ENCODE measurements around the gene LSM11.

LSM11 gene

GRCh38 chr5:157756122-157756521, 12.6 kb downstream of the LSM11 start:
- Histone ChIP-seq H3K4me1 (ENCODE audit: control insufficient read depth, low read depth, low read length) (no peaks in the 10 kb centered on the region), H3K9ac (ENCODE audit: low read length) (no peak overlapping the region), H3K27ac (ENCODE audit: low read length) (no peak overlapping the region), H3K4me3 (ENCODE audit: low read length) (no peak overlapping the region), H3K9me3 (ENCODE audit: control insufficient read depth, low read depth, low read length) (no peaks in the 10 kb centered on the region), H3K27me3 (ENCODE audit: control insufficient read depth, insufficient read depth, low read length) (no peaks in the 10 kb centered on the region), H3K36me3 (ENCODE audit: control insufficient read depth, low read depth, low read length) (peaks cover 5% of the 10 kb centered on the region)

- no peak overlapping the region for H3K27ac ChIP-seq (ENCODE audit: low read length)
- H3K36me3 ChIP-seq (ENCODE audit: control insufficient read depth, low read depth, low read length), result peaks cover 5% of the 10 kb centered on the region
- H3K4me1 ChIP-seq (ENCODE audit: control insufficient read depth, low read depth, low read length), result no peaks in the 10 kb centered on the region
- no peak overlapping the region for H3K9ac ChIP-seq (ENCODE audit: low read length)
- H3K27me3 ChIP-seq (ENCODE audit: control insufficient read depth, insufficient read depth, low read length), result no peaks in the 10 kb centered on the region
- no peak overlapping the region for H3K4me3 ChIP-seq (ENCODE audit: low read length)
- no peaks in the 10 kb centered on the region for H3K9me3 ChIP-seq (ENCODE audit: control insufficient read depth, low read depth, low read length)
Observed at GRCh38 chr5:157758706-157759105, 15.2 kb downstream of the LSM11 start.

- no peaks in the 10 kb centered on the region for H3K27me3 ChIP-seq (ENCODE audit: control insufficient read depth, insufficient read depth, low read length)
- H3K9me3 ChIP-seq (ENCODE audit: control insufficient read depth, low read depth, low read length), result no peaks in the 10 kb centered on the region
- no peaks in the 10 kb centered on the region for H3K4me1 ChIP-seq (ENCODE audit: control insufficient read depth, low read depth, low read length)
- no peak overlapping the region for H3K4me3 ChIP-seq (ENCODE audit: low read length)
- H3K27ac ChIP-seq (ENCODE audit: low read length), result no peak overlapping the region
- no peak overlapping the region for H3K9ac ChIP-seq (ENCODE audit: low read length)
- H3K36me3 ChIP-seq (ENCODE audit: control insufficient read depth, low read depth, low read length), result no peaks in the 10 kb centered on the region
Observed at GRCh38 chr5:157761690-157762621, 18.4 kb downstream of the LSM11 start.

- H3K4me1 ChIP-seq (ENCODE audit: control insufficient read depth, low read depth, low read length), result no peaks in the 10 kb centered on the region
- H3K4me3 ChIP-seq (ENCODE audit: low read length), result no peak overlapping the region
- no peaks in the 10 kb centered on the region for H3K36me3 ChIP-seq (ENCODE audit: control insufficient read depth, low read depth, low read length)
Observed at GRCh38 chr5:157764531-157764930, 21.0 kb downstream of the LSM11 start.

GRCh38 chr5:157766442-157766841, 22.9 kb downstream of the LSM11 start:
- H3K27me3 ChIP-seq (ENCODE audit: control insufficient read depth, insufficient read depth, low read length), result no peaks in the 10 kb centered on the region
- no peak overlapping the region for H3K4me3 ChIP-seq (ENCODE audit: low read length)
- H3K4me1 ChIP-seq (ENCODE audit: control insufficient read depth, low read depth, low read length), result no peaks in the 10 kb centered on the region
- no peak overlapping the region for H3K27ac ChIP-seq (ENCODE audit: low read length)
- no peaks in the 10 kb centered on the region for H3K9me3 ChIP-seq (ENCODE audit: control insufficient read depth, low read depth, low read length)
- no peaks in the 10 kb centered on the region for H3K36me3 ChIP-seq (ENCODE audit: control insufficient read depth, low read depth, low read length)
- H3K9ac ChIP-seq (ENCODE audit: low read length), result no peak overlapping the region

More at GRCh38 chr5:157764531-157764930, 21.0 kb downstream of the LSM11 start:
- H3K27me3 ChIP-seq (ENCODE audit: control insufficient read depth, insufficient read depth, low read length), result no peaks in the 10 kb centered on the region
- no peak overlapping the region for H3K9ac ChIP-seq (ENCODE audit: low read length)
- H3K27ac ChIP-seq (ENCODE audit: low read length), result no peak overlapping the region
- H3K9me3 ChIP-seq (ENCODE audit: control insufficient read depth, low read depth, low read length), result no peaks in the 10 kb centered on the region

- Histone ChIP-seq H3K27me3 (ENCODE audit: control insufficient read depth, insufficient read depth, low read length) (no peaks in the 10 kb centered on the region), H3K9me3 (ENCODE audit: control insufficient read depth, low read depth, low read length) (no peaks in the 10 kb centered on the region), H3K36me3 (ENCODE audit: control insufficient read depth, low read depth, low read length) (no peaks in the 10 kb centered on the region), H3K27ac (ENCODE audit: low read length) (no peak overlapping the region), H3K9ac (ENCODE audit: low read length) (no peak overlapping the region), H3K4me1 (ENCODE audit: control insufficient read depth, low read depth, low read length) (no peaks in the 10 kb centered on the region), H3K4me3 (ENCODE audit: low read length) (no peak overlapping the region)
Observed at GRCh38 chr5:157766902-157767301, 23.4 kb downstream of the LSM11 start.

GRCh38 chr5:157767689-157768088, 24.2 kb downstream of the LSM11 start:
- H3K27ac ChIP-seq (ENCODE audit: low read length), result no peak overlapping the region
- H3K27me3 ChIP-seq (ENCODE audit: control insufficient read depth, insufficient read depth, low read length), result no peaks in the 10 kb centered on the region
- no peak overlapping the region for H3K9ac ChIP-seq (ENCODE audit: low read length)
- no peaks in the 10 kb centered on the region for H3K4me1 ChIP-seq (ENCODE audit: control insufficient read depth, low read depth, low read length)
- no peaks in the 10 kb centered on the region for H3K36me3 ChIP-seq (ENCODE audit: control insufficient read depth, low read depth, low read length)
- H3K4me3 ChIP-seq (ENCODE audit: low read length), result no peak overlapping the region
- no peaks in the 10 kb centered on the region for H3K9me3 ChIP-seq (ENCODE audit: control insufficient read depth, low read depth, low read length)

GRCh38 chr5:157770665-157771064, 27.2 kb downstream of the LSM11 start:
- no peak overlapping the region for H3K4me3 ChIP-seq (ENCODE audit: low read length)
- H3K36me3 ChIP-seq (ENCODE audit: control insufficient read depth, low read depth, low read length), result no peaks in the 10 kb centered on the region
- no peak overlapping the region for H3K27ac ChIP-seq (ENCODE audit: low read length)
- no peaks in the 10 kb centered on the region for H3K9me3 ChIP-seq (ENCODE audit: control insufficient read depth, low read depth, low read length)
- no peak overlapping the region for H3K9ac ChIP-seq (ENCODE audit: low read length)
- H3K4me1 ChIP-seq (ENCODE audit: control insufficient read depth, low read depth, low read length), result no peaks in the 10 kb centered on the region
- H3K27me3 ChIP-seq (ENCODE audit: control insufficient read depth, insufficient read depth, low read length), result no peaks in the 10 kb centered on the region

GRCh38 chr5:157772127-157772526, 28.6 kb downstream of the LSM11 start:
- Histone ChIP-seq H3K4me3 (ENCODE audit: low read length) (no peak overlapping the region), H3K9ac (ENCODE audit: low read length) (no peak overlapping the region), H3K27ac (ENCODE audit: low read length) (no peak overlapping the region), H3K27me3 (ENCODE audit: control insufficient read depth, insufficient read depth, low read length) (no peaks in the 10 kb centered on the region), H3K36me3 (ENCODE audit: control insufficient read depth, low read depth, low read length) (no peaks in the 10 kb centered on the region), H3K9me3 (ENCODE audit: control insufficient read depth, low read depth, low read length) (no peaks in the 10 kb centered on the region), H3K4me1 (ENCODE audit: control insufficient read depth, low read depth, low read length) (no peaks in the 10 kb centered on the region)

GRCh38 chr5:157778121-157778805, 34.8 kb downstream of the LSM11 start:
- Histone ChIP-seq H3K27ac (ENCODE audit: low read length) (no peak overlapping the region), H3K4me1 (ENCODE audit: control insufficient read depth, low read depth, low read length) (no peaks in the 10 kb centered on the region), H3K36me3 (ENCODE audit: control insufficient read depth, low read depth, low read length) (no peaks in the 10 kb centered on the region), H3K9ac (ENCODE audit: low read length) (no peak overlapping the region), H3K4me3 (ENCODE audit: low read length) (no peak overlapping the region), H3K9me3 (ENCODE audit: control insufficient read depth, low read depth, low read length) (no peaks in the 10 kb centered on the region), H3K27me3 (ENCODE audit: control insufficient read depth, insufficient read depth, low read length) (no peaks in the 10 kb centered on the region)

GRCh38 chr5:157779221-157779620, 35.7 kb downstream of the LSM11 start:
- no peaks in the 10 kb centered on the region for H3K9me3 ChIP-seq (ENCODE audit: control insufficient read depth, low read depth, low read length)
- H3K27ac ChIP-seq (ENCODE audit: low read length), result no peak overlapping the region
- H3K4me3 ChIP-seq (ENCODE audit: low read length), result no peak overlapping the region
- no peaks in the 10 kb centered on the region for H3K4me1 ChIP-seq (ENCODE audit: control insufficient read depth, low read depth, low read length)
- H3K36me3 ChIP-seq (ENCODE audit: control insufficient read depth, low read depth, low read length), result no peaks in the 10 kb centered on the region
- H3K9ac ChIP-seq (ENCODE audit: low read length), result no peak overlapping the region
- no peaks in the 10 kb centered on the region for H3K27me3 ChIP-seq (ENCODE audit: control insufficient read depth, insufficient read depth, low read length)

Measured in iPS-18a (cell line).